Esophagus mucosa (tissue), 1 donor: ENCODE results near the gene EIF3I. TPM values are rescaled to one million over a fixed set of nuclear protein-coding genes. Genes with fewer than 3 reads are reported as not detected.
A peak's percentile ranks its signal among the peaks of the same experiment; 100 is the strongest.

ENCODE experiments used
- ATAC-seq: fragments of 200-7000 bp; cut with Tn5 transposase; one replicate; pipeline ENCODE4 v1.9.1; 2020
- total RNA-seq: library from RNA; stranded (reverse); gene quantifications from one replicate; pipeline ENCODE4 v1.2.4, GENCODE V29; 2023
- donor health status: DM: yes; HTN: yes; CAD: no.

EIF3I gene
- 175 TPM for total RNA-seq

DNA sequence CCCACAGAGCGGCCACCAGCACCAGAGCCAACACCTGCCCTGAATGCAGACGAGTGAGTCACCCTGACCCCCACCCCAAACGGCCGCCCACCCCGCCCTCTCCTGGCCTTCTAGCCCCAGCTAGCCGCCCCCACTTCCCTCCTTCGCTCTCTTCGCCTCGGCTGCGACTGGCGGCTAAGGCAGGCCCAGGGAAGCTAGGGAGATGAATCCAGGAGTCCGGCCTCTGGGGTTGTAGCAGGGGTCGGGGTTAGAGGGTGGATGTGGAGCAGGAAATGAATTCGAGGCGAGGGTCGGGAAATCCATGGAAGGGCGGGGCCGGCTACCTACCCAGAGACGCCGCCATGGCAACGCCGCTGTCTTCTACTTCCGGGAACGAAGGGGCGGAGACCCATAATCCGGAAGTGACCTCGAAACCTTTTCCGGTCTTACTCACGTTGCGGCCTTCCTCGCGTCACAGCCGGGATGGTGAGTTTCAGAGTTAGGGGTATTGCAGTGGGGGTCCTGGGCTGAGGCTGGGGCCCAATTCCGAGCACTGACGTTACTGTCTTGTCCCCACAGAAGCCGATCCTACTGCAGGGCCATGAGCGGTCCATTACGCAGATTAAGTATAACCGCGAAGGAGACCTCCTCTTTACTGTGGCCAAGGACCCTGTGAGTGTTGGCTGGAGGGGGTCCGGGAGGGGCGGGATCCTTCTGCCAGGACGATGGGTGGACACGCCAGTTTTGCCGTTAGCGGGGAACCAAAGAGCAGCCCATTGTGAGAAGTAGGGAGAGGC is at the start of gene EIF3I, which contains the start of gene TMEM234:
Gene EIF3I (plus strand): TSS at position 428 of the 776 bp plus-strand sequence. CDS start 35 bp downstream, at position 463.
Gene TMEM234 (minus strand): TSS at position 374 of the 776 bp plus-strand sequence. CDS start 31 bp downstream, at position 343.
- ATAC-seq = peak; percentile 89

- no peak for ATAC-seq
These were observed 49.5 kb upstream of the EIF3I start for GRCh38 chr1:32172621-32173245.

DNA sequence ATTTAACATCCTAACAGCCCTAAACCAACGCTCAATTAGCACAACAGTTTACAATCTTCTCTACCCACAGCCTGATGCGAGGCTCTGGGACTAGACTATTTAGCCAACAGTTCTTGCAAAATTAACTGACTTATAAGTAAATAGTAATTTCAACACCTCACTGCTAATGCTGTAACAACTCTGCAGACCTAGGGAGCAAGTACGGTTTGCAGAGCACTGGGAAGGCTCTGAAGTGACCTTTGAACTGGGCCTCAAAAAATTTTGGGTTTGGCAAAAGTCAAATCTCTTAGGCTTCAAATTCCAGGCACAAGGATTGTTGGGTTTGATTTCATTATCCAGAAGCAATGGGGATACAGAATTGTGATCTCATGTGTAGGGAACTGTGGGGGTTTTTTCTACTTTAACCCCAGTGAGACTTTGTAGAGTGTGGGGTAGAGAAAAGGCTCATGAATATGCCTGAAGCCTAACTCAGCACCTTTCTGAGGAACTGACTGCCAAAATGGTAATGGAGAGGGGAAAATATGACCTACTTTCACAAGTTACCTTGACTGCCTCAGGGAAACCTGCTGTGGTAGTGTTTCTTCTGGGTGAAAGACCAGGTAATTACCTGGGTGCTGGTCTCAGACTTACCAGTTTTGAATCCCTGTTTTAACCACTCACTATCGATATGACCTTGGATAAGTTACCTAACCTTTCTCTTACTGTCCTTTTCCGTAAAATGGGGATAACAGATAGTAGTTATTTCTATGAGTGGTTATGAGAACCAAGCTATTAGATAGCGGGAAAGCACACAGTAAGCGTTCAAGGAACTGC is 43.6 kb upstream of the EIF3I start:
- ATAC-seq = no peak

- no peak for ATAC-seq
These were observed 43.1 kb upstream of the EIF3I start for GRCh38 chr1:32179193-32179442.

DNA sequence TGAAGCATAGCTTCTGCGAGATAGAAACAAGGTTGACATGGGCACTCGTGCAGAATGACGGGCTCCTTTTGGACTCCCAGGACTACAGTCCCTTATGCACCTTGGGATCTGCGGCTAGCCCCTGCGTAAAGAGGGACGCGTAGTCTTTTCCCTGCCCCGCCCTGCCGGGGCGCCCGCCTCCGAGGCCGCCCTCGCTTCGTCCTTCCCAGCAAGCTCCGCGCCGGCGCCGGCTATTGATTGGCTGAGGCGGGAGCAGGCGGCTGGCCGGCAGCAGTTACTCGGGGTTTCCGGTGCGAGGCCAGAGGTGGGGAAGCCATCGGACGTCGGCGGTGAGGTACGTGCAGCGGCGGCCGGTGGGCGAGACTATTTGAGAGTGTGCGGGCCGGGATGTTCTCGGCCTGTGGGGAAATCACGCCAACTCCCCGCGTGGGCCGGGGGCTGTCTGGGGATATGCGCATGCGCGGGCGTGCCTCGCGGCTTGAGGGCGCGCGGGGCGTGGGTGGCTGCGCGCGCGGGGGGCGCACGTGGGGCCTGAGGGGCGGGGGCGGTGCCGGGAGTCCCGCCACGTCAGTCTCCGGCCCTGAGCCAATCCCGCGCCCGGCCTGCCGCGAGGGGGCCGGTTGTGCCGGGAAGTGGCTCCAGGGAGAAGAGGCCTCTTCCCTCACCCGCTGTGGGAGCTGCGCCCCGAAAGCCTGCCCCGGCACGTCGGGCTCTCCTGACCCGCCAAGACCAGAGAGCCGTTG is 42.6 kb upstream of the EIF3I start, which contains the start of gene TXLNA:
Gene TXLNA (plus strand): TSS at position 233 of the 743 bp plus-strand sequence. CDS start 671 bp downstream, outside the sequence.
- peak; percentile 93 for ATAC-seq

GRCh38 chr1:32180186-32181060 is 41.8 kb upstream of the EIF3I start:
- peak; percentile 37 for ATAC-seq

DNA sequence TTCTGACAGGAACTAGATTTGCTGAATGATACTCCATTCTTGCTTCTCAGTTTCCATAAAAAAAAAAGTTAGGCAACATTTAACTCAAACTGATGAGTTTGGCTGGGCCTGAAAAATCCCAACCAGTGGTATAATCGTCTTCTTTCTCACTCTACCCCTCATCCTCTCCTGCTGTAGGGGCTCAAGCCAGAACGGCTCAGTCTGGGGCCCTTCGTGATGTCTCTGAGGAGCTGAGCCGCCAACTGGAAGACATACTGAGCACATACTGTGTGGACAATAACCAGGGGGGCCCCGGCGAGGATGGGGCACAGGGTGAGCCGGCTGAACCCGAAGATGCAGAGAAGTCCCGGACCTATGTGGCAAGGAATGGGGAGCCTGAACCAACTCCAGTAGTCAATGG is 41.1 kb upstream of the EIF3I start:
- no peak for ATAC-seq

DNA sequence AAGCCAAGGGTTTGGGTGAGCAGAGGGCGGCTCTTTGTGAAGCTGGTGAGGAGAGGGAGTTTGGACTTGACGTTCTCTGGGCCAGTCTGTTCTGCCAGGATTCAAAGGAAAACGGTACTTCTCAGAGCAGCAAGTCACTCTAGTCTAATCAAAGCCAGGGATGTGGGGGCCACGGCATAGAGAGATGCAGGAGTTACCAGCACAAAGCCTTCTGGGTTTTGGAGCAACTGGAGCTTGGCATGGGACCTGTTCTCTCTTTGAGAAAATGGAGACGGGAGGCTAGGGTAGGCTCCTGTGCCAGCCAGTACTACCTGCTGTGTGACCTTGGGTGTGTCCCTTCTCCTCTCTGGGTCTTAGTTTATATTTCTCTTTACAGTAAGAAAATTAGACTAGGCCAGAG is 40.6 kb upstream of the EIF3I start:
- ATAC-seq = no peak

DNA sequence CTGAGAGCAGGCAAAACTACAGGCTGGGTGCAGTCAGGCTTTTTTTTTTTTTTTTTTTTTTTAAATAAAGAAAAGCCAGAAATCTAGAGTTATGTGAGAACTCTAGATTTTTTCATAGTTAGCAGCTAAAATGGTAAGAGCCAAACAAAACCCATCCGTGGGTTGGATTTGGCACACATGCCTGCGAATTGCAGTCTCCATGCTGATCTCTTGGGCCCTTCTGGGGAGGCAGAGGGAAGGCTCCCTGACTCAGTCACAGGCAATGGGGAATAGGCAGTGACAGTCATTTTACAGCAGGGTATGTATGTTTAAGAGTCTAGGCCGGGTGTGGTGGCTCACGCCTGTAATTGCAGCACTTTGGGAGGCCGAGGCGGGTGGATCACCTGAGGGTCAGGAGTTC is 40.1 kb upstream of the EIF3I start:
- no peak for ATAC-seq

DNA sequence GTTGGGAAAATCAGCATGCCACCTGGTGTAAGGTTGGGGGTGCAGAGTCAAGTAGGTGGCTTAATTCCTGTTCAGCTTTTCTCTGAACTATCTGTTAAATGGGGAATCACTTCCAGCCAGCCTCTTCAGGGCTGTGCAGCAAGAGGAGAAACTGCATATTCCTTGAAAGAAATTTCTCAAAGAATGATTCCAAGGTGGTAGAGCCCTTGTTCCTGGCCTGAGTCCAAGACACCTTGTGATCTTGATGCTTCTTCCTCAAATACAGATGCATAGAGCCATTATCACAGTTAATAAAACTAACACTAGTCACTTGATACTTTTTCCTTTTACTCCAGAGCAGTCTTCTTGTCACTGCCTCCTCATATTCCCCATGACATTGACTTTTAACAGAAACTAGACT is 37.6 kb upstream of the EIF3I start:
- ATAC-seq = no peak

DNA sequence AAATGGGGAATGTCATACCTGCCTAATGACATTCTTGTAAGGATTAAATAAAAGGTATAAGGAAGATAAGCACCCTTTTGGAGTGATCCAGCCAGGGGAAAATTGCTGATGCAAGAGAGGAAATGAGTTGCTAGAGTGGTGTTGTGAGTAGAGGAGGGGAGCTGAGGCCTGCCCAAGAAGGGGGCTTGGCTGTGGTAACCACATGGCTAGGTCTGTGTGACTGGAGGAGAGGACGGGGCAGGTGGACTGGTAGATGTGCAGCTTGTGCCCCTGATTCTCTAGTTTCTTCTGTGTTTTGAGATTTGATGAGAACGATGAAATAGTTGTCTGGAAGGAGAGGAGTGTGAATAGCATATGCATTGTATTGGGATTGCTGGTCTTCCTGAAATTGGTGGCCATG is 36.1 kb upstream of the EIF3I start:
- ATAC-seq = no peak

DNA sequence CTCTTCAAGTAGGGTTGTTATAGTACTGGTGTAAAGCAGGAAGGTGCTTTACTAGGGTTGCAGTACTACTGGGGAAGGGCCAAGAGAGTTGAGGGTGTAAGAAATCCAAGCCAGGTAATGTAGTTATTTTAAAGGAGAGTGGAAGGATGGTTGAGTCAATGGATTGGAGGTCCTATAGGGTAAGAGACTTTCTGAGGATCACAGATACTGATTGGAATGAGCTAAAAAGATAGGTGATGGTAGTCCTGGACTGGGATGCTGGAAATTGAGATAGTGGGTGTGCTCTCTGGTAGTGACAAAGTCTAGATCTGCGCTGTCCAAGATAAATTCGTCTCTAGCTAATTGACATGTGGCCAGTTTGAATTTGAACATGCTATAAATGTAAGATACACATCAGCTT is 35.7 kb upstream of the EIF3I start:
- no peak for ATAC-seq

DNA sequence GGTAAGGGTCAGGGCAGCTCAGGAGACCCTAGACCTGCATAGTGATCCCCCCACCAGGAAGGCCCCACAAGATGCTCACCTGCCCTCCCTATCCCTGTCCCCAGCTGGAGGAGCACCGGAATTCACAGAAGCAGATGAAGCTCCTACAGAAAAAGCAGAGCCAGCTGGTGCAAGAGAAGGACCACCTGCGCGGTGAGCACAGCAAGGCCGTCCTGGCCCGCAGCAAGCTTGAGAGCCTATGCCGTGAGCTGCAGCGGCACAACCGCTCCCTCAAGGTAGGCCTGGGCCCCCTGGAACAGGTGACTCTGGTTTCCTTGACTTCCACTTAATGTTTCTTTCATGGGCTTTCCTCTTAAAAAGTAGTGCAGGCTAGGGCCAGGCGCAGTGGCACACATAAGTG is 34.4 kb upstream of the EIF3I start:
- no peak for ATAC-seq

GRCh38 chr1:32192220-32192948 is 29.8 kb upstream of the EIF3I start:
- no peak for ATAC-seq

DNA sequence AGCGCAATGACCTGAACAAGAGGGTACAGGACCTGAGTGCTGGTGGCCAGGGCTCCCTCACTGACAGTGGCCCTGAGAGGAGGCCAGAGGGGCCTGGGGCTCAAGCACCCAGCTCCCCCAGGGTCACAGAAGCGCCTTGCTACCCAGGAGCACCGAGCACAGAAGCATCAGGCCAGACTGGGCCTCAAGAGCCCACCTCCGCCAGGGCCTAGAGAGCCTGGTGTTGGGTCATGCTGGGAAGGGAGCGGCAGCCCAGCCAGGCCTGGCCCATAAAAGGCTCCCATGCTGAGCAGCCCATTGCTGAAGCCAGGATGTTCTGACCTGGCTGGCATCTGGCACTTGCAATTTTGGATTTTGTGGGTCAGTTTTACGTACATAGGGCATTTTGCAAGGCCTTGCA is 27.2 kb upstream of the EIF3I start:
- ATAC-seq = no peak

DNA sequence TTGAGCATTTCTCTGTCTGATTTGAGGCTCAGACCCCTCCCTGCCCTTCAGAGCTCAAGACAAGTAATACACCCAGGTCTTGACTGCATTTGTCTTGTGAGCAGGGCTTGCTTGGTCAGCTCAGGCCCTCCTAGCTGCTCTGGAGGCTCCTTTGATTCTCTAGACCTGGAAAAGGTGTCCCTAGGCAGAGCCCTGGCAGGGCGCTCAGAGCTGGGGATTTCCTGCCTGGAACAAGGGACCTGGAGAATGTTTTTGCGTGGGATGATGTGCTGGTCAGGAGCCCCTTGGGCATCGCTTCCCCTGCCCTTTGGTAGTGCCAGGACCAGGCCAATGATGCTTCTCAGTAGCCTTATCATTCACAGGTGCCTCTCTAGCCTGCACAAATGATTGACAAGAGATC is 26.7 kb upstream of the EIF3I start:
- no peak for ATAC-seq

DNA sequence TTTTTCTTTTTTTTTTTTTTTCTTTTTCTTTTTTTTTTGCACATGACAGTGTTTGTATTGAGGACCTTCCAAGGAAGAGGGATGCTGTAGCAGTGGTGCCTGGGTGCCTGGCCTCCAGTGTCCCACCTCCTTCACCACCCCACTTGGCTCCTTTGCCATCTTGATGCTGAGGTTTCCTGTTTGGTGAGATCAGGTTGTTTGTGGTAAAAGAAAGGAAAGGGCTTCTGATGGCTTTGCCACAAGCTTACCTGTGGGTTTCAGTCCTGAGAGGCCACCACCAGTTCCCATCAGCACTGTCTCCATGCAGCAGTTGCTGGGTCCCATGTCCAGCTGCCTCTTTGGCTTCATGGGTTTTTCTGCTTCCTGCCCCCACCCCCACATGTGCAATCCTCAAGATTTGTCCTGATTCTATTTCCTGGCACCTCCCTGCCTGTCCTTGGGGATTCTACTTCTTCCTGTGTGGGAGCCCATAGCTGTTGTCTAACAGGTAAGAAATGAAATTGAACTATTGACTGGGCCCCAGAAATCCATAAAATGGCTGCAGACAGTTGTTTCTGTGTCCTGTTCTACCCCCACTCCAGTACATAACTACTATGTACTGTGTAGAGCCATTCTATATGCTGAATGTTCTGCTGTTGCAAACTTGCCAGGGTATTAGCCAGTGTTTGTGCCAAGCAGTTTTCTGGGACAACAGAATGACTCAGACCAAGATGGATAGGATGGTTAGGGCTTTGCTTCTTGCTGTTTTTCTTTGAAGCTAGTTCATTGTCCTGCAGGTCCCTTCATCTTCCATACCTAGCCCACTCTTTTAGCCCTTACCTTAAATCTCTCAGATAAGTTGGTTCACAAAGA is 26.0 kb upstream of the EIF3I start:
- ATAC-seq = no peak

DNA sequence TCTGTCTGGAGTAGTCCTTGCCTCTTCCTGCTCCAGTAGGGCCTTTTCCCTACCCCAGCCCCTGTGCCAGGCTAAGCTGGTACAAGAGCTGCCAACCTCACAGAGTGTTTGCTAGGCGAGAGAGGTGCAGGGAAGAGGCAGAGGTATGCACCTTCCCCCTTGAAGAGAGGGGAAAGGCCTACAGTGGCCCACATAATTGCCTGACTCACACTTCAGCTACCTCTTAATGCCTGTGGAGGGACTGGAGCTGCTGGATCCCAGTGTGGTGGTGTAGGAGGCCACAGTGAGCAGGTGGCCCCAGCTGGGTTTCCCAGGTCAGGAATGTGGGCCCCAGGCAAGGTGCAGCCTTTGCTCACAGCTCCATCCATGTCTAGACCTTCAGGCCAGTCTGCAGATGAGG is 25.1 kb upstream of the EIF3I start:
- no peak for ATAC-seq

DNA sequence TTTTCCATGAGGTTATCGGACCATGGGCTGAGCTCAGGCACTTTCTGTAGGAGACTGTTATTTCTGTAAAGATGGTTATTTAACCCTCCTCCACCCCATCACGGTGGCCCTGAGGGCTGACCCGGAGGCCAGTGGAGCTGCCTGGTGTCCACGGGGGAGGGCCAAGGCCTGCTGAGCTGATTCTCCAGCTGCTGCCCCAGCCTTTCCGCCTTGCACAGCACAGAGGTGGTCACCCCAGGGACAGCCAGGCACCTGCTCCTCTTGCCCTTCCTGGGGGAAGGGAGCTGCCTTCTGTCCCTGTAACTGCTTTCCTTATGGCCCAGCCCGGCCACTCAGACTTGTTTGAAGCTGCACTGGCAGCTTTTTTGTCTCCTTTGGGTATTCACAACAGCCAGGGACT is 24.4 kb upstream of the EIF3I start:
- no peak for ATAC-seq
